NB4 (cell line): ENCODE measurements around the gene S100A6.

Experiments
- CTCF ChIP-seq: IDR thresholded peaks from one replicate; pipeline ENCODE4 v1.5.1; 2012; ENCODE audit warnings: low read depth, low read length
- MYC ChIP-seq: IDR thresholded peaks from 2 replicates; pipeline ENCODE4 v1.6.1; 2011; ENCODE audit warnings: low read depth, low read length
- POLR2A ChIP-seq: IDR thresholded peaks from 2 replicates; pipeline ENCODE4 v1.6.1; 2011; ENCODE audit warnings: mild to moderate bottlenecking; ENCODE audit not compliant: insufficient read length; ENCODE audit errors: extremely low read depth
- TF ChIP-seq, protein P1 (sequence below): IDR thresholded peaks from 2 replicates; pipeline ENCODE4 v1.6.1; 2011; ENCODE audit warnings: low read depth, low read length

- TF ChIP-seq CTCF: no peak
- no peak for TF ChIP-seq POLR2A
- TF ChIP-seq, protein P1, sequence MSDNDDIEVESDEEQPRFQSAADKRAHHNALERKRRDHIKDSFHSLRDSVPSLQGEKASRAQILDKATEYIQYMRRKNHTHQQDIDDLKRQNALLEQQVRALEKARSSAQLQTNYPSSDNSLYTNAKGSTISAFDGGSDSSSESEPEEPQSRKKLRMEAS: no peak
- TF ChIP-seq MYC: no peak
Observed at GRCh38 chr1:153566414-153567371, 30.9 kb upstream of the S100A6 start.
